ENCODE results near the gene TAF1. TPM values are rescaled to one million over a fixed set of nuclear protein-coding genes. Genes with fewer than 3 reads are reported as not detected.

Gene TAF1
- total and polyA plus RNA-seq, 10 of the 15 experiments (the other 5 are each of a cell fraction or from before 2014, with no cell fraction given) = 4.1 to 24.2 (median 17.2) TPM

GRCh38 chrX:71366674-71367256, 608 bp downstream of the TAF1 start:
- Histone ChIP-seq H3K79me2 (ENCODE audit: control insufficient read depth, insufficient read depth, low read length) (peaks cover 23% of the 10 kb centered on the region), H4K20me1 (ENCODE audit: control insufficient read depth, insufficient read depth) (no peaks in the 10 kb centered on the region), H3K4me3 (peak overlapping the region; percentile 57), H3K27ac (ENCODE audit: control insufficient read depth, insufficient read depth) (peak overlapping the region; percentile 85), H3K27me3 (replicated peaks in 1 of 2; ENCODE audit: control insufficient read depth in 2 of 2, insufficient read depth in 2 of 2, low read length in 1 of 2) (no peaks in the 10 kb centered on the region), H3K4me2 (ENCODE audit: control insufficient read depth, insufficient read depth) (peak overlapping the region; percentile 61; the same call in 1 of the 2 replicates), H3K9ac (ENCODE audit: control insufficient read depth, insufficient read depth, low read length) (peak overlapping the region; percentile 91), H3K4me1 (ENCODE audit: control insufficient read depth, insufficient read depth, low read length) (no peaks in the 10 kb centered on the region), H2AFZ (ENCODE audit: control insufficient read depth, low read depth, low read length) (no peak overlapping the region), H3K9me3 (replicated peaks; ENCODE audit: control insufficient read depth, insufficient read depth, low read length) (no peaks in the 10 kb centered on the region), H3K36me3 (ENCODE audit: control insufficient read depth in 2 of 2, insufficient read depth in 2 of 2, low read length in 1 of 2) (0 out of 4 replicates have a peak, but pooled peaks cover 0 to 3% of the 10 kb centered on the region in 2 experiments)
- DNase-seq (ENCODE audit: low read depth, low spot score) (no peak), ATAC-seq (peak; percentile 35), FAIRE-seq (no peak)
- intact Hi-C loops (cut with micrococcal nuclease; ENCODE audit: unreplicated experiment) (loop anchor here (2.0 to 10.0 kb wide), 4 partner anchors 84 to 252 kb away; partner anchors contain the start of genes IL2RG, MED12, NONO and OGT), in situ Hi-C loops (cut with MboI) (no loop called here)
- CTCF ChIA-PET = interaction anchor here (0.6 to 1.4 kb wide), 3 partner anchors 13 to 189 kb away, joined by 3 to 5 read pairs (median 3); no protein-coding TSS in a partner anchor
- 37% methylated on average over 35 of the region's 36 CpGs for WGBS (ENCODE audit: insufficient coverage, insufficient replicate concordance, low lambda C conversion rate, missing lambda C conversion rate)
- TSS peak; percentile 76 for BruUV-seq (replicated peaks)
- SMC1A ChIA-PET (ENCODE audit: uncharacterized antibody, unreplicated experiment) = interaction anchor here (1.1 to 1.8 kb wide), 4 partner anchors 112 to 185 kb away, joined by 3 to 12 read pairs (median 5); partner anchors contain the start of gene ZMYM3
- POLR2A ChIA-PET = interaction anchor here (0.6 to 2.0 kb wide), 8 partner anchors 22 to 254 kb away, joined by 3 to 9 read pairs (median 5); partner anchors contain the start of genes MED12 and NONO
- TF ChIP-seq POLR2A (IDR thresholded peaks at IDR 0.05; ENCODE audit: low read depth, low read length) (peak; percentile 0), CHD2 (IDR thresholded peaks at IDR 0.05; ENCODE audit: borderline replicate concordance, low read depth, low read length) (no peak), SMARCA5 (IDR thresholded peaks at IDR 0.05) (no peak), CUX1 (IDR thresholded peaks at IDR 0.05; ENCODE audit: insufficient replicate concordance, low read depth, low read length) (no peak), RUNX3 (IDR thresholded peaks at IDR 0.05; ENCODE audit: low read length) (no peak), MXI1 (IDR thresholded peaks at IDR 0.05; ENCODE audit: low read depth, low read length) (peak; percentile 24; the same call in 1 of the 2 replicates), POLR2AphosphoS5 (IDR thresholded peaks at IDR 0.05; ENCODE audit: low read length) (peak; percentile 61; the same call in 1 of the 2 replicates), MLLT1 (IDR thresholded peaks at IDR 0.05) (no peak), BACH1 (IDR thresholded peaks at IDR 0.05; ENCODE audit: borderline replicate concordance) (peak; percentile 59; the same call in 1 of the 2 replicates), FOXK2 (IDR thresholded peaks at IDR 0.05) (no peak), HDGF (IDR thresholded peaks at IDR 0.05) (no peak)
- RAD21 ChIA-PET (ENCODE audit: unreplicated experiment) = interaction anchor here (1.0 to 1.8 kb wide), 5 partner anchors 84 to 184 kb away, joined by 4 to 13 read pairs (median 10); partner anchors contain the start of genes NONO and OGT

Measured in GM12878 (cell line).